Measurements from ENCODE around the gene SH3RF3.

DNA sequence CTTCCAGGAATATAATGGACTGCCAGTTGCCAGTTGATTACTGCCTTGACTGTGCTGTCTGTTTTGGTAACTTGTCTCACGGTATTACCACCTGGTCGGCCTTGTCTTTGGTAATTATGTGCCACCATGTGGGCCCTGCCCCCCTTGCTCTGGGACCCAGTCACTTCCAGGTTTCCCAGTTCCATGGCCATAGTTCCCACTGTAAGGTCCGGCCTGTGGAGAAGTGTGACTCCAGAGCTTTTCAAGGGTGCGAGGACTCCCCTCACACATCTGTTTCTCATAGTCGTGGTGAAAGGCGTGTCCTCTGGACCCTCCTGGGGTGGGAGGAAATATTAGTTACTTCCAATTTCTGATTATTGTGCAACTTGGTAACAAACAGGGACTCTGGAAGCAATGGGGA is 334.2 kb downstream of the SH3RF3 start:
- TF ChIP-seq EZH2 (IDR thresholded peaks at IDR 0.05; ENCODE audit: insufficient read depth, low read length), result no peak
- TF ChIP-seq, protein P1, sequence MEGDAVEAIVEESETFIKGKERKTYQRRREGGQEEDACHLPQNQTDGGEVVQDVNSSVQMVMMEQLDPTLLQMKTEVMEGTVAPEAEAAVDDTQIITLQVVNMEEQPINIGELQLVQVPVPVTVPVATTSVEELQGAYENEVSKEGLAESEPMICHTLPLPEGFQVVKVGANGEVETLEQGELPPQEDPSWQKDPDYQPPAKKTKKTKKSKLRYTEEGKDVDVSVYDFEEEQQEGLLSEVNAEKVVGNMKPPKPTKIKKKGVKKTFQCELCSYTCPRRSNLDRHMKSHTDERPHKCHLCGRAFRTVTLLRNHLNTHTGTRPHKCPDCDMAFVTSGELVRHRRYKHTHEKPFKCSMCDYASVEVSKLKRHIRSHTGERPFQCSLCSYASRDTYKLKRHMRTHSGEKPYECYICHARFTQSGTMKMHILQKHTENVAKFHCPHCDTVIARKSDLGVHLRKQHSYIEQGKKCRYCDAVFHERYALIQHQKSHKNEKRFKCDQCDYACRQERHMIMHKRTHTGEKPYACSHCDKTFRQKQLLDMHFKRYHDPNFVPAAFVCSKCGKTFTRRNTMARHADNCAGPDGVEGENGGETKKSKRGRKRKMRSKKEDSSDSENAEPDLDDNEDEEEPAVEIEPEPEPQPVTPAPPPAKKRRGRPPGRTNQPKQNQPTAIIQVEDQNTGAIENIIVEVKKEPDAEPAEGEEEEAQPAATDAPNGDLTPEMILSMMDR (IDR thresholded peaks at IDR 0.05; ENCODE audit: insufficient read depth, low read depth, low read length), result no peak
